HepG2 (cell line): ENCODE results near the gene ELK1. TPM values are rescaled to one million over a fixed set of nuclear protein-coding genes. Genes with fewer than 3 reads are reported as not detected.
A peak's percentile ranks its signal among the peaks of the same experiment; 100 is the strongest.

Experiments used
- ATAC-seq: fragments of 200-7000 bp; cut with Tn5 transposase; 3 replicates; pipeline ENCODE4 v1.9.1; 2020; ENCODE audit warnings: mild to moderate bottlenecking, moderate library complexity
- BruUV-seq: library from RNA; stranded (reverse); fragments of 400-500 nt; replicated peaks from 2 replicates; lab custom pipeline; 2021; lab: Mats Ljungman, UMichigan
- CTCF ChIA-PET: fragments of 300-600 bp; formaldehyde crosslinking; extraction: SDS; loops from one replicate; lab custom pipeline; 2021; ENCODE audit warnings: low total read pairs, inconsistent platforms, low intra/inter-chr PET ratio; lab: Yijun Ruan, JAX
- POLR2A ChIA-PET: fragments of 350-600 bp; sonication (Branson Sonifier 250); formaldehyde crosslinking; loops from one replicate; lab custom pipeline; 2020; ENCODE audit warnings: antibody characterized with exemption, inconsistent platforms; lab: Yijun Ruan, JAX
- DNase-seq: peaks from one replicate; pipeline ENCODE4 v3.0.0-alpha.2; 2015; ENCODE audit warnings: low spot score
- FAIRE-seq: peaks from 3 replicates; lab custom pipeline; 2011; peaks lifted over from hg19 to GRCh38; lab: Jason Lieb, UNC
- H2AFZ ChIP-seq: one replicate; pipeline ENCODE4 v1.6.1; 2011; ENCODE audit warnings: low read length, inconsistent platforms
- H3K27ac ChIP-seq: fragments of 300-600 bp; 3 replicates; pipeline ENCODE4 v1.8.0; 2011; ENCODE audit warnings: mixed run types, mild to moderate bottlenecking, mixed read lengths, low read length, inconsistent platforms; ENCODE audit not compliant: insufficient read depth; ENCODE audit errors: extremely low read length
- H3K27me3 ChIP-seq, 2 experiments: fragments of 200-600 bp in 1 of 2; 2 replicates in 1 of 2; 3 replicates in 1 of 2; pipeline versions ENCODE4 v1.6.0 to v1.8.0; 2011; ENCODE audit warnings: low read length in 2 of 2, mild to moderate bottlenecking in 2 of 2, moderate library complexity in 2 of 2, inconsistent platforms in 1 of 2; ENCODE audit not compliant: insufficient read depth in 2 of 2, control insufficient read depth in 1 of 2
- H3K36me3 ChIP-seq, 2 experiments: fragments of 200-600 bp in 1 of 2; replicated peaks in 1 of 2; 2 replicates in 1 of 2; 3 replicates in 1 of 2; pipeline versions ENCODE4 v1.5.1 to v1.8.0; 2011; ENCODE audit warnings: low read length in 2 of 2, inconsistent platforms in 1 of 2; ENCODE audit not compliant: insufficient read depth in 2 of 2, control insufficient read depth in 1 of 2
- H3K4me1 ChIP-seq: 2 replicates; pipeline ENCODE4 v1.5.1; 2012; ENCODE audit warnings: low read length, inconsistent platforms; ENCODE audit not compliant: insufficient read depth
- H3K4me2 ChIP-seq: 2 replicates; pipeline ENCODE4 v1.6.0; 2011; ENCODE audit warnings: low read depth, low read length, inconsistent platforms
- H3K4me3 ChIP-seq, 3 experiments: fragments of 200-600 bp in 1 of 3; sonication (generic), shearing (Covaris generic) in 1 of 3; replicated peaks in 1 of 3; 2 replicates each; pipeline ENCODE4 v1.5.1; 2011 to 2016; ENCODE audit warnings: low read length in 3 of 3, inconsistent platforms in 2 of 3, low read depth in 2 of 3, mild to moderate bottlenecking in 2 of 3, control low read depth in 1 of 3, mixed read lengths in 1 of 3; ENCODE audit not compliant: insufficient read depth in 1 of 3
- H3K79me2 ChIP-seq: one replicate; pipeline ENCODE4 v1.6.1; 2011; ENCODE audit warnings: low read length, inconsistent platforms; ENCODE audit not compliant: insufficient read depth
- H3K9ac ChIP-seq: 2 replicates; pipeline ENCODE4 v1.6.0; 2011; ENCODE audit warnings: mild to moderate bottlenecking, low read depth, low read length, inconsistent platforms; ENCODE audit not compliant: insufficient read depth
- H3K9me3 ChIP-seq: 2 replicates; pipeline ENCODE4 v1.5.1; 2012; ENCODE audit warnings: mild to moderate bottlenecking, low read length
- H4K20me1 ChIP-seq: 2 replicates; pipeline ENCODE4 v1.6.0; 2011; ENCODE audit warnings: inconsistent platforms, mild to moderate bottlenecking, low read length, moderate library complexity; ENCODE audit not compliant: insufficient read depth
- ATF7 ChIP-seq, 2 experiments: fragments of 450-650 bp in 1 of 2; sonication (generic) in 1 of 2; formaldehyde crosslinking in 1 of 2; IDR thresholded peaks; 2 replicates each; pipeline versions ENCODE4 v1.4.0 to v1.6.1; 2016 to 2020; ENCODE audit warnings: antibody characterized with exemption in 1 of 2, mild to moderate bottlenecking in 1 of 2, missing genetic modification reagents in 1 of 2
- CC2D1A ChIP-seq: sonication (generic); formaldehyde crosslinking; IDR thresholded peaks from 2 replicates; pipeline ENCODE4 v1.8.1; 2023; ENCODE audit warnings: mild to moderate bottlenecking, missing genetic modification reagents
- EHMT2 ChIP-seq: fragments of 200-600 bp; sonication (generic); IDR thresholded peaks from 2 replicates; pipeline ENCODE4 v1.7.0; 2017; ENCODE audit warnings: antibody characterized with exemption, low read depth, low read length, borderline replicate concordance
- FLYWCH1 ChIP-seq: sonication (generic); formaldehyde crosslinking; IDR thresholded peaks from 2 replicates; pipeline ENCODE4 v1.8.1; 2023; ENCODE audit warnings: mild to moderate bottlenecking, missing genetic modification reagents
- KDM4B ChIP-seq: sonication (generic); formaldehyde crosslinking; IDR thresholded peaks from 2 replicates; pipeline ENCODE4 v1.4.0; 2020; ENCODE audit warnings: missing genetic modification reagents
- MTERF4 ChIP-seq: sonication (generic); formaldehyde crosslinking; IDR thresholded peaks from 2 replicates; pipeline ENCODE4 v1.8.0; 2023; ENCODE audit warnings: mild to moderate bottlenecking, missing genetic modification reagents
- NFYB ChIP-seq: sonication (generic); formaldehyde crosslinking; IDR thresholded peaks from 2 replicates; pipeline ENCODE4 v1.4.0; 2020; ENCODE audit warnings: missing genetic modification reagents
- ONECUT2 ChIP-seq: sonication (generic); formaldehyde crosslinking; IDR thresholded peaks from 2 replicates; pipeline ENCODE4 v1.4.0; 2020; ENCODE audit warnings: missing genetic modification reagents
- TFAP4 ChIP-seq: sonication (generic); IDR thresholded peaks from 2 replicates; pipeline ENCODE4 v1.6.1; 2016; ENCODE audit warnings: low read depth, borderline replicate concordance
- TFDP1 ChIP-seq: IDR thresholded peaks from 2 replicates; pipeline ENCODE4 v1.6.1; 2016; ENCODE audit warnings: missing compliant biosample characterization, missing genetic modification reagents, borderline replicate concordance
- TFDP2 ChIP-seq: sonication (generic); formaldehyde crosslinking; IDR thresholded peaks from 2 replicates; pipeline ENCODE4 v1.4.0; 2020; ENCODE audit warnings: missing genetic modification reagents
- ZKSCAN8 ChIP-seq: IDR thresholded peaks from 2 replicates; pipeline ENCODE4 v1.6.1; 2016; ENCODE audit warnings: borderline replicate concordance, missing genetic modification reagents, missing compliant biosample characterization
- ZNF136 ChIP-seq: sonication (generic); formaldehyde crosslinking; IDR thresholded peaks from 2 replicates; pipeline ENCODE4 v1.8.1; 2022; ENCODE audit warnings: low read depth, mild to moderate bottlenecking, moderate library complexity, missing genetic modification reagents
- ZNF484 ChIP-seq: sonication (generic); formaldehyde crosslinking; IDR thresholded peaks from 2 replicates; pipeline ENCODE4 v1.5.1; 2020; ENCODE audit warnings: mild to moderate bottlenecking, low read depth, missing genetic modification reagents, borderline replicate concordance
- ZNF775 ChIP-seq: sonication (generic); formaldehyde crosslinking; IDR thresholded peaks from 2 replicates; pipeline ENCODE4 v1.4.0; 2020; ENCODE audit warnings: missing genetic modification reagents, mild to moderate bottlenecking, moderate library complexity, borderline replicate concordance
- ZSCAN5A ChIP-seq: sonication (generic); formaldehyde crosslinking; IDR thresholded peaks from 2 replicates; pipeline ENCODE4 v1.8.0; 2022; ENCODE audit warnings: mild to moderate bottlenecking, missing genetic modification reagents, borderline replicate concordance
- WGBS: methylation state at CpG from one replicate; pipeline ENCODE4 v1.1.6; 2017; ENCODE audit warnings: low lambda C conversion rate; 5-methylcytosine and 5-hydroxymethylcytosine counted together
- in situ Hi-C: cut with HindIII; loops from 2 replicates; pipeline ENCODE4 v1.10.0; 2017; ENCODE audit warnings: low pct_unique_long_range_greater_than_20kb; ENCODE audit not compliant: extremely low pct_ligation_motif_present
- intact Hi-C: fragments of 100-400 bp; cut with micrococcal nuclease; formaldehyde crosslinking; loops from one replicate; pipeline ENCODE4 v1.10.0; 2022; ENCODE audit not compliant: unreplicated experiment
- polyA plus RNA-seq, 8 experiments: library from polyadenylated mRNA; depleted of rRNA in 3 of 8; stranded (reverse) in 7 of 8; unstranded in 1 of 8; fragments of >200 nt; fragmentation: Illumina TruSeq in 4 of 8; extraction: Trizol in 4 of 8; gene quantifications; 2 replicates each; pipeline versions ENCODE4 v1.2.1 to v1.2.3, GENCODE V29; 2011 to 2016; ENCODE audit warnings: low read depth in 4 of 8, missing spikeins in 1 of 8, mixed read lengths in 1 of 8; ENCODE audit not compliant: insufficient read depth in 1 of 8
- total RNA-seq, 5 experiments: library from RNA; depleted of rRNA; stranded (reverse); fragments of >200 nt; fragmentation: Illumina TruSeq; extraction: Trizol; gene quantifications; 2 replicates each; pipeline ENCODE4 v1.2.3, GENCODE V29; 2016; ENCODE audit warnings: low read depth in 1 of 5

The ELK1 gene
- total and polyA plus RNA-seq, 2 of the 13 experiments (the other 11 are each of a cell fraction or from before 2014, with no cell fraction given): 4.3 to 7.2 TPM

GRCh38 chrX:47661539-47661938 lies 11.2 kb upstream of the ELK1 start (continued):
- TF ChIP-seq ZKSCAN8 (no peak), ATF7 (IDR thresholded peaks at IDR 0.05) (no peak), ATF7 (CRISPR knock-in tag; IDR thresholded peaks at IDR 0.05) (no peak)

GRCh38 chrX:47659421-47659726 lies 9.0 kb upstream of the ELK1 start:
- 28% methylated on average over 8 of the region's 8 CpGs for WGBS
- TF ChIP-seq ONECUT2 (CRISPR knock-in tag): 0 out of 2 replicates have a peak, but pooled peaks have one; percentile 17
- peak; percentile 65 for TF ChIP-seq NFYB
- 0 out of 2 replicates have a peak, but pooled peaks have one; percentile 1 for TF ChIP-seq ZSCAN5A (CRISPR knock-in tag)
- TF ChIP-seq EHMT2: 0 out of 2 replicates have a peak, but pooled peaks have one; percentile 41
- no peak for TF ChIP-seq ZNF136 (CRISPR knock-in tag)
- TF ChIP-seq ZNF484: no peak
- no peak for TF ChIP-seq MTERF4 (CRISPR knock-in tag)
- no peak for TF ChIP-seq FLYWCH1 (CRISPR knock-in tag)
- no peak for TF ChIP-seq TFAP4
- peak; percentile 79; the same call in 1 of the 2 replicates for TF ChIP-seq TFDP2 (CRISPR knock-in tag)
- no peak for TF ChIP-seq KDM4B
- TF ChIP-seq TFDP1 (CRISPR knock-in tag): peak; percentile 92; the same call in 1 of the 2 replicates
- no peak for TF ChIP-seq CC2D1A (CRISPR knock-in tag)
- TF ChIP-seq ZNF775: 0 out of 2 replicates have a peak, but pooled peaks have one; percentile 14
- TSS peak; percentile 92 for BruUV-seq

More at GRCh38 chrX:47659421-47659726, 9.0 kb upstream of the ELK1 start:
- POLR2A ChIA-PET: no interaction called here
- DNase-seq (no peak), ATAC-seq (no peak), FAIRE-seq (no peak)
- Histone ChIP-seq H4K20me1 (no peaks in the 10 kb centered on the region), H3K9me3 (no peaks in the 10 kb centered on the region), H3K36me3 (peaks cover 3 to 18% of the 10 kb centered on the region in 2 experiments; a peak in 4 of 5 replicates), H3K4me1 (peaks cover 18% of the 10 kb centered on the region), H3K4me3 (peak overlapping the region in 2 of 3 experiments; percentile 66 to 75; a peak in 4 of 6 replicates), H3K79me2 (peaks cover 4% of the 10 kb centered on the region), H3K9ac (0 out of 2 replicates have a peak overlapping the region, but pooled peaks have one; percentile 90), H3K4me2 (peak overlapping the region; percentile 63), H3K27me3 (no peaks in the 10 kb centered on the region), H3K27ac (peak overlapping the region; percentile 97), H2AFZ (no peak overlapping the region)
- intact Hi-C loops: no loop called here
- CTCF ChIA-PET: no interaction called here
- in situ Hi-C loops: no loop called here
